SKM-1 treated with dmso at 0.1 percent for 144 hours (cell line): ENCODE measurements around the gene CASZ1.

Experiments used
- DNase-seq: peaks from one replicate; lab custom pipeline; 2025; ENCODE audit not compliant: unreplicated experiment; lab: John Stamatoyannopoulos, UW

CASZ1 gene

DNA sequence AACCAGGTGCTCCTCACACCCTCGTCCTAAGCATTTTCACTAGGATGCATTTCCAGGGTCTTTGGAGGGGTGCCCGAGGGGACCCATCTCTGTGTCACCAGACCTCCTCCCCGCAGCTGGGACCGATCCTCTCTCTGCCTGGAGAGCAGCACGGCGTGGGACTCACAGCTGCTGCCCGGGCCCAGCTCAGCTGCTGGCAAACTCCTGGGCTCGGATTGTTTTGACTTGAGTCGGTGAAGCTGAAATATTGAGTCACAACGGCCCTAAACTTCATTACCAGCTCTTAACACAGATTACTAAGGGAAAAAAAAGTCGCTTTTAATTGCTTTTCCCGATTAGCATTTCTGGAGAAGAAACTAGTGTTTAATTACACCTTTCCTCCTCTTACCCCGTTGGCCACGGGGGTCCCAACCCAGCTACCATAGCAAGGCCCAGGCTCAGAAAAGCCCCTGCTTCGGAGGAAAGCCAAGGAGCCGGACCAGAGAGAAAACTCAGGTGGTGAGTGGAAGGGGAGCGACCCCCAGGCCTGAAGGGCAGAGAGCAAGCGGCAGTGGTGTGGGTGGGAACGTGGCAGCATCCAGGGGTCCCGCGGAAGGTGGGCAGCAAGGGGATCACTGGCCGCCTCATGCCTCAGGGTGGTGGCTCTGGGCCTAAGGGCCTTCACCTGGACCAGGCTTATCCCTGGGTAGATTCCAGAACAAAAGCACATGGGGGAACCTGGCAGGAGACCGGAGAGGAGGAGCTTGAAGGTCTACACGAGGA, 41.7 kb downstream of the CASZ1 start:
- DNase-seq = no peak

DNA sequence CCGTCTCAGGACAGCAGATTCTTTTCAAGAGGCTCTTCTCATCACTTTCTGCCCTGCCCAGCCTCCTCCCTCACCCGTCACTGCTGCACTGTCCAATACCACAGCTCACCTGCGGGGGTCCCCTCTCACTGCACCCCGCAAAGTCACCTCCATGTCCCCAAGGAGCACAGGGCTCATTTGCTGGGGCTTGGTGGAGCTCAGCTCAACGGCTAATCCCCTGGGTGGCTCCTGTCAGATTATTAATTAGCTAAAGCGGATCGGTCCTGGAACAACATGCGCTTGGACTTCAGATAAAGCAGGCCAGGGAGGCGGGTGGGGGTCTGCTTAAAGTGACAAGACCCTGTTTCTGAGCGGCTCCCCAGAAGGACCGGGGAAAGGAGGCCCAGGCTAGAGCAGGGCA, 43.1 kb downstream of the CASZ1 start:
- no peak for DNase-seq

- no peak for DNase-seq
Observed at GRCh38 chr1:10751561-10752085, 44.8 kb downstream of the CASZ1 start.

DNA sequence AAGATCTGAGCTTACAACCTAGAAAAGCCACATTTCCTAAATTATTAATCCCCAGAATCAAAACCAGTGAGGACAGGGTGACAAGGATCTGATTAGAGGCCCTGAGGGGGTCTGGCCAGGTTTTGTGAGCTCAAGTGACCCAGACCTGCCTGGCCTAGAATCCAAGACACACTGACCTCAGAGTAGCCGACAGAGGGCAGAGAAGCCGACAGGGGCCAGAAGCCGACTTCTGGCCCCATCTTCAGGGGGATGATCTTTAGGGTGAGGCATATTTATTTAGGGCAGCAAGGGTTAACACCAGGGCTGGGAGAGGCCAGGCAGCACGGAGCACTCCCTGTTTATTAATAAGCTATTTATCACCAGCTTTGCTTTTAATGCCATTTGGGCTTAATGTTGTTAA, 45.3 kb downstream of the CASZ1 start:
- no peak for DNase-seq

DNA sequence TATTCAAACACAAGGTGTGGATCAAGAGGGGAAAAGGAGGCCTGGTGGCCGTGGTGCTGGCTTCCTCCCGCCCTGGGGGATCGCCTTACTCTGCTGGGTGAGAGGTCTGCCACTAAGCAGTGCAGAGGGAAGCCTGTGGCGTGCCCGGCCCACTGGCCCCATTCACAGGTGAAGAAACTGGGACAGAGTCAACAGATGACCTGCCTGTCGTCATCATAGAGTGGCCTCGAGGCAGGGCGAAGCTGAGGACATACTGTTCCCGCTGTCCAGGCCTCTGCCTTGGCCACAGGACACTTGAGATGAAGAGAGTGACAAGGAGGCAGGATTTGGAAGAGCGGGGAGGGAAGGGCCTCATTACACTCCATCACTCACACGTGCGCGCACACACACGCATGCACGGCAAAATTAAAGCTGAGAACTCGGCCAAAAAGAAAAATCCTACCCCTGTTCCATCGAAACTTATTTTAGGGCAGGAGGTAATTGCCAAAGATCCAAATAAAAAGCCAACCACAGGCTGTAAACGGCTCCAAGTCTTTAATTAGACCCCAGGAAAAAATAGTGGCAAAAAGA, 50.5 kb downstream of the CASZ1 start:
- no peak for DNase-seq

DNA sequence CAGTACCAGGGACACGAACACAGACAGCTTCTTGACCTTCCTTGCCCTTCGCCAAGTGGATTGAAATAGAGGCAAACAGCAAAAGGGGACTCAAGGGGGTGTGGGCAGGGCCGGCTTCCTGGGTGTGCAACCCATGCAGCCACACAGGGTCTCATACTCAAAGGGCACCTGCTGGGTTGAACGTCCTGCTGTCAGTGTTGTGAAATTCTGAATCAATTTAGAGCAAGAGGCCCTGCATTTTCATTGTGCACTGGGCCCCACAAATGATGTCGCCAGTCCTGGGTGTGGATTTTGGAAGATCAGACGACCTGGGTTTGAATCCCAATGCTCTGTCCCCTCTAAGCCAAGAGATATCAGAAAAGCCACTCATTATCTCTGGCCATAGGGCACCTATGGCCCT, 51.1 kb downstream of the CASZ1 start:
- DNase-seq = no peak

DNA sequence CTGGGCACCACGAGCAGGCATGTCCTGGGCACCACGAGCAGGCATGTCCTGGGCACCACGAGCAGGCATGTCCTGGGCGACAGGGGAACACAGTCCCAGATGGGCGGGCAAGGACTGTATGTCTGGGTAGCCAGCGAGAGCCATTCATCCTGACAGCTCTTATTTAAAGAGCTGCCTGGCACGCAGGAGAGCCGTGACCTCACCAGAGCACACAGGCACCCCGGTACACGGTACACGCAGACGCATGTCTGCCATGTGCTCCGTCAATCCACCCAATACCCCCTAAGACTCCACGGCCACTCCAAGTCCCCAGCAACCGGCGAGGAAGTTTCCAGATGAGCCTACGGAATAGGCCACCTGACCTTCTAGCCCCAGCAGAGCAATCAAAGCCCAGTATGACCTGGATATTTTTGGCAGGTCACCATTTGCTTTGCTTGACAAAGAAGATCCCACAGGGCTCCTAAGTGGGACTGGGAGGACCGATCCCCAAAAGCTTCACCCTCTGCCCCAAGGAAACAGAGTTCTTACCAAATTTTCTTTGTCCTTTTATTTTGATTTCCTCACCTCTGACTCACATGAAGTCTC, 51.7 kb downstream of the CASZ1 start:
- no peak for DNase-seq

GRCh38 chr1:10744029-10744428, 52.4 kb downstream of the CASZ1 start:
- DNase-seq = no peak

- no peak for DNase-seq
Observed at GRCh38 chr1:10741696-10742095, 54.8 kb downstream of the CASZ1 start.

- DNase-seq = no peak
Observed at GRCh38 chr1:10740123-10740522, 56.3 kb downstream of the CASZ1 start.

- no peak for DNase-seq
Observed at GRCh38 chr1:10739589-10739988, 56.9 kb downstream of the CASZ1 start.

GRCh38 chr1:10738061-10739058, 58.1 kb downstream of the CASZ1 start:
- no peak for DNase-seq

GRCh38 chr1:10737651-10738050, 58.8 kb downstream of the CASZ1 start:
- peak; percentile 10 for DNase-seq

GRCh38 chr1:10736634-10737586, 59.5 kb downstream of the CASZ1 start:
- DNase-seq = no peak

DNA sequence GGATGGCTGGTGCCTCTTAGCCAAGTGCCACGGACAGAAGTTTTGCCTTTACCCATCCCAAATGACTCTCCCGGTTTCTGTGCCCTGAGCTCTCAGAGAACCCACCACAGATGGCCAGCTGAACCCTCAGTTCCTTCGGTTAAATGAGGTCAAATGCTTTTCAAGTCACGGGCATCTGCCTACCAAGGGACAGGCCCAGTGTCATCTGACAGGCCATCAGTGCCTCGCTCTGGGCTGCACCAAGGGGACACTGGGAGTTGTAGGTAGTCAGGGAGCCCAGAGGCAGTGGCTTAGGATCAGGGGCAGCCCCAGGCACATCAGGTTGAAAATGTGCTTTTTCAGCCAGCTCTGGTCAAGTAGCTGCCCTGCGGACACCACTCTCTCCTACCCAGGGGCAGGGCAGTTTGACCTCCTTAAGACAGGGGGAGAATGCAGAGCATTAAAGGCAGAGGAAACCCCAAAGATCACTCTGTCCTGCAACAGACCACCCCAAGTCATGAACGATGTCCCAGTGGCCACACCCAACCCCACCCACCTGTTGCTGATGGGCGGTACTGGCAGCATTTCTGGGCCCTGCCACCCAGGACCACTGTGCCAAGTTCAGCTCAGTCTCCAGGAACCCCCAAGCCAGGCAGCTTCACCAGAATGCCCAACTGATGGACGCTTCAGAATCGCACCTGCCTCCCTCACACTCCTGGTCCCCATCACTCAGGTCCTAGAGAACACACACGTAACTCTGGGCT, 60.7 kb downstream of the CASZ1 start:
- DNase-seq = no peak

- DNase-seq = no peak
Observed at GRCh38 chr1:10734962-10735544, 61.4 kb downstream of the CASZ1 start.

GRCh38 chr1:10734375-10734774, 62.1 kb downstream of the CASZ1 start:
- DNase-seq = no peak

DNA sequence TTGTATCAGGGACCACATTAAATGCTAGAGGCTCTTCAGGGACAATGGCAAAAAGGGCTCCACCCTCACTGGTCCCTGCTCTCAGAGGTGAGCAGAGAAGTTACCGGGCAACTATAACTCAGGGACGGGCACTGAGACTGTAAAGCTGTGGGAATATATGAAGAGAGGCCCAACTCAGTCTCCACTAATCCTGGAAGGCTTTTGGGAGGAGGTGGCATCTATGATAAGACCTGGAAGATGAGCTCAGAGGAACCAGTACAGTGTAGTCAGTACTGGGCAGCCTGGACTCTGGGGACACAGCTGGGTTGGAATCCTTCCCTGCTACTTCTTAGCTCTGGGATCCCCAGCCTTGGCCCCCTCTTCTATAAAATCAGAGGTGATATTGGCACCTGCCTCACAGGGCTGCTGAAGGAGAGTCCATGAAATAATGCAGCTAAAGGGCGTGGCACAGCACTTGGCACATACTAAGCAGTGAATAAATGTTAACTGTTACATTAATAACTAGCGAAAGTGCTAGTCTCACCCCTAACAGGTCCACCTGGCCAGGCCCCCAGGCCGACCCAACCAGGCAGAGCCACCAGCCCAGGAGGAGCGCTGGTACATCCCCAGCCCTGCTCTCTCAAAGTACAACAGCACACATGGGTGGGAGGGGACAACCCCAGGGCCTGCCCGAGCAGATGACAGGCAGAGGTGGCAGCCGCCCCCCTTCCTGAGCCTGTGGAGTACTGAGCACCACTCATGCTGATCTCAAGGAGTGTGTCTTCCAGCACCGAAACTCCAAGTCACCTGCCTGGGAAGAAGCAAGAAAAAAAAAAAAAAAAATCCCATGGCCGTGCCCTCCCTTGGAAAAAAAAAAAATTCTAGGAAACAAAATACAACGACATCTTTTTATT, 62.7 kb downstream of the CASZ1 start:
- no peak for DNase-seq
